ENCODE data around the gene ZC3H13. TPM values are rescaled to one million over a fixed set of nuclear protein-coding genes. Genes with fewer than 3 reads are reported as not detected.

ZC3H13 gene
- polyA plus RNA-seq, 3 donors, result 64.1 to 80.8 (median 71.3) TPM

GRCh38 chr13:45954836-45955800 is 97.4 kb downstream of the ZC3H13 start:
- no peak for DNase-seq (ENCODE audit: extremely low read depth in 1 of 11, low read depth in 9 of 11, low spot score in 4 of 11)

GRCh38 chr13:45953082-45953481 is 99.5 kb downstream of the ZC3H13 start:
- no peak for DNase-seq (ENCODE audit: extremely low read depth in 1 of 11, low read depth in 9 of 11, low spot score in 4 of 11)

- DNase-seq (ENCODE audit: extremely low read depth in 1 of 11, low read depth in 9 of 11, low spot score in 4 of 11), result no peak
These were observed 100.8 kb downstream of the ZC3H13 start for GRCh38 chr13:45951724-45952123.

GRCh38 chr13:45951166-45951565 is 101.4 kb downstream of the ZC3H13 start:
- no peak for DNase-seq (ENCODE audit: extremely low read depth in 1 of 11, low read depth in 9 of 11, low spot score in 4 of 11)

- DNase-seq (ENCODE audit: extremely low read depth in 1 of 11, low read depth in 9 of 11, low spot score in 4 of 11), result peak in 1 of 11 donors; percentile 11
These were observed 102.1 kb downstream of the ZC3H13 start for GRCh38 chr13:45950386-45951000.

GRCh38 chr13:45949161-45949560 is 103.4 kb downstream of the ZC3H13 start:
- no peak for DNase-seq (ENCODE audit: extremely low read depth in 1 of 11, low read depth in 9 of 11, low spot score in 4 of 11)

- DNase-seq (ENCODE audit: extremely low read depth in 1 of 11, low read depth in 9 of 11, low spot score in 4 of 11), result no peak
These were observed 108.6 kb downstream of the ZC3H13 start for GRCh38 chr13:45943965-45944364.

DNA sequence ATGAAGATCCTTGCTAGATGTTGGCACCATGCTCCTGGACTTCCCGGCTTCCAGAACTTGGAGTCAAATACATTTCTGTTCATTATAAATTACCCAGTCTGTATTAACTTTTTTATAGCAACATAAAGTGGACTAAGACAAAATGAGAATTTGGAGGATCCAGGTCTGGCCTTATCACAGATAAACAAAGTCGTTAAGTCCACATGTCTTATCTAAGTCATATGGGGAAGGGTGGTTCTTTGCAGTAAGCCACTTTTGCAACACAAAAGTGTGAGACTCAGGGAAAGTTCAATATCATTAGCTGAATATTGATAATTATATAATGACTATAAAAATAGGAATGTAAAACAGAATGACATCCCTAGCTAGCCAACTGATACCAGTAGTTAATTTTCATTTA is 109.4 kb downstream of the ZC3H13 start:
- no peak for DNase-seq (ENCODE audit: extremely low read depth in 1 of 11, low read depth in 9 of 11, low spot score in 4 of 11)

GRCh38 chr13:45941261-45941660 is 111.3 kb downstream of the ZC3H13 start:
- DNase-seq (ENCODE audit: extremely low read depth in 1 of 11, low read depth in 9 of 11, low spot score in 4 of 11), result no peak

- no peak for DNase-seq (ENCODE audit: extremely low read depth in 1 of 11, low read depth in 9 of 11, low spot score in 4 of 11)
These were observed 112.5 kb downstream of the ZC3H13 start for GRCh38 chr13:45940061-45940460.

GRCh38 chr13:45936621-45937020 is 115.9 kb downstream of the ZC3H13 start:
- no peak for DNase-seq (ENCODE audit: extremely low read depth in 1 of 11, low read depth in 9 of 11, low spot score in 4 of 11)

- no peak for DNase-seq (ENCODE audit: extremely low read depth in 1 of 11, low read depth in 9 of 11, low spot score in 4 of 11)
These were observed 118.3 kb downstream of the ZC3H13 start for GRCh38 chr13:45934283-45934682.

GRCh38 chr13:45933203-45933908 is 119.2 kb downstream of the ZC3H13 start:
- no peak for DNase-seq (ENCODE audit: extremely low read depth in 1 of 11, low read depth in 9 of 11, low spot score in 4 of 11)

DNA sequence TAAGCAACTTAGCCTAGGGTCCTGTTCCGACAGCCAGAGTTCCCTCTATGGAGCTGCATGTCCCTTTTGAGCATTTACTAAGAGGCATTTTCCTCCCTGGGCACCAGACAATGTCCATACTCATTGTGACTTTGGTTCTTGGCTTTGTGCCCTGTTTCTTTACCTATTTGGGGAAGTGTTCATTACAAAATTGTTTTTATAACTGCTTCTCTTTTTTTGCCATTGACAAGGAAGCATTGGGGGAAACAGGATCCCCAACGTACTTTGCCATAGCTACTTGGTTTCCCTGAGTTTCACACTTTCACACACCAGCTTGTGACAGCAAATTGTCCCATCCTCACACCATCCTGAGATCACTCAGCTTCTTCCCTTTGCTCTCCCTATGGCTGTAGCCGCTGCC is 119.9 kb downstream of the ZC3H13 start:
- no peak for DNase-seq (ENCODE audit: extremely low read depth in 1 of 11, low read depth in 9 of 11, low spot score in 4 of 11)

DNA sequence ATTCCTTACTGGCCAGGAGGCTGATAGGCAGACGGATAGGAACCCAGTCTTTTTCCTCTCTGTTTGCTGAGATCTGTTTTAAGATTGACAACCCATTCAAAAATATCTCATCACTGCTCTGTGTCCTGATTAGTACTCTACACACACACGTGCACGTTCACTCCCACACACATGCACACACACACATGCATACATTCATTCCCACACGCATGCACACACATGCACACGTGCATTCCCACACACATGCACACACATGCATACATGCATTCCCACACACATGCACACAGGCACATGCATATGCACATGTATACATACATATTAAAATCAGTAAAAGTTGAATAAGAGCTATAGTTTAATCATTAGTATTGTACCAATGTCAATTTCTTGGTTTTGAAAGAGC is 120.4 kb downstream of the ZC3H13 start:
- no peak for DNase-seq (ENCODE audit: extremely low read depth in 1 of 11, low read depth in 9 of 11, low spot score in 4 of 11)

- DNase-seq (ENCODE audit: extremely low read depth in 1 of 11, low read depth in 9 of 11, low spot score in 4 of 11), result no peak
These were observed 121.3 kb downstream of the ZC3H13 start for GRCh38 chr13:45931211-45931610.

- peak in 1 of 11 donors; percentile 17 for DNase-seq (ENCODE audit: extremely low read depth in 1 of 11, low read depth in 9 of 11, low spot score in 4 of 11)
These were observed 122.4 kb downstream of the ZC3H13 start for GRCh38 chr13:45930177-45930576.

GRCh38 chr13:45928843-45929242 is 123.7 kb downstream of the ZC3H13 start:
- no peak for DNase-seq (ENCODE audit: extremely low read depth in 1 of 11, low read depth in 9 of 11, low spot score in 4 of 11)

DNA sequence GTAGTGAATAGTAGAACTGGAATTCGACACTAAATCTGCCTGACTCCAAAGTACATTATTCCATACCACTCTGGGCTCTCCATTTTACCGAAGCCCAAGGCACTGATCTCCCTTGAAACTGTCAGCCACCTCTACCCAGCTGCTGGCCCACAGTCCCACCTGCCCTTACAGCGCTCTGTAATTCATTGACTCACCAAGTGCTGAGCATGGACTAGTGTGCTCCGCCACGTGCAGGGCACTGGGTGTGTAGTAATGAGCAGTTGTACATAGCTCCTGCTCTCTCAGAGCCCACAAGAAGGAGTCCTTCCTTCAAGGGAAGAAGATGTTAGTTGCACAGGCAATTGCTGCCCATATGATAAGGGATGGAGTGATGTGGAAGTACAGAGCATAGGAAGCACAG is 124.4 kb downstream of the ZC3H13 start:
- DNase-seq (ENCODE audit: extremely low read depth in 1 of 11, low read depth in 9 of 11, low spot score in 4 of 11), result no peak

- no peak for DNase-seq (ENCODE audit: extremely low read depth in 1 of 11, low read depth in 9 of 11, low spot score in 4 of 11)
These were observed 125.8 kb downstream of the ZC3H13 start for GRCh38 chr13:45926741-45927140.
